Testis (tissue), 2 donors: ENCODE measurements around the gene FRMPD4.

Experiments used
- CTCF ChIP-seq, 3 experiments: fragments of 450-650 bp in 2 of 3; fragments of 200-600 bp in 1 of 3; sonication (generic) in 1 of 3; IDR thresholded peaks; one replicate each; pipeline ENCODE4 v1.5.1; 2016 to 2019; ENCODE audit warnings: antibody characterized with exemption in 3 of 3, mild to moderate bottlenecking in 2 of 3, moderate library complexity in 1 of 3
- POLR2A ChIP-seq: fragments of 450-650 bp; IDR thresholded peaks from one replicate; pipeline ENCODE4 v1.6.1; 2017; ENCODE audit warnings: antibody characterized with exemption, mild to moderate bottlenecking, moderate library complexity

GRCh38 chrX:12141511-12141910 is 3.2 kb downstream of the FRMPD4 start:
- TF ChIP-seq POLR2A (no peak), CTCF (IDR thresholded peaks at IDR 0.05) (no peak)
